Activated CD4-positive, alpha-beta T cell treated with anti-CD3 and anti-CD28 coated beads, Interleukin-2, amount 10 ng/mL, durations not matched to agents 24 days and 14 days (primary cell): ENCODE data around the gene MGAT4A. TPM values are rescaled to one million over a fixed set of nuclear protein-coding genes. Genes with fewer than 3 reads are reported as not detected.
A peak's percentile ranks its signal among the peaks of the same experiment; 100 is the strongest.
"Not testable (repeated sequence)": the region's sequence is repeated elsewhere in the genome, so short reads cannot be mapped to it uniquely, and the experiment has no call there.

Source experiments
- DNase-seq: peaks from one replicate; pipeline ENCODE4 v3.0.0; 2022
- H3K27ac Mint-ChIP-seq: one replicate; pipeline ENCODE4 v1.8.0; 2022; ENCODE audit warnings: mild to moderate bottlenecking, mixed read lengths
- H3K27me3 Mint-ChIP-seq: one replicate; pipeline ENCODE4 v1.8.0; 2022; ENCODE audit warnings: mixed read lengths
- H3K36me3 Mint-ChIP-seq: one replicate; pipeline ENCODE4 v1.8.0; 2022; ENCODE audit warnings: low read depth, mild to moderate bottlenecking, mixed read lengths
- H3K4me1 Mint-ChIP-seq: one replicate; pipeline ENCODE4 v1.8.0; 2021; ENCODE audit warnings: mixed read lengths
- H3K4me3 Mint-ChIP-seq: one replicate; pipeline ENCODE4 v1.8.0; 2022; ENCODE audit warnings: mild to moderate bottlenecking, moderate library complexity, mixed read lengths
- H3K9me3 Mint-ChIP-seq: one replicate; pipeline ENCODE4 v1.8.0; 2021; ENCODE audit warnings: mixed read lengths
- intact Hi-C: fragments of 100-400 bp; cut with micrococcal nuclease; formaldehyde crosslinking; loops from one replicate; pipeline ENCODE4 v1.15.1; 2023
- total RNA-seq: library from RNA; stranded (reverse); gene quantifications from 2 replicates; pipeline ENCODE4 v1.2.3, GENCODE V29; 2022

The MGAT4A gene
- total RNA-seq, 1 donor from 2014 or later, result 49.2 TPM

- intact Hi-C loops, result loop anchor here (5.0 to 10.0 kb wide), 2 partner anchors 90 to 268 kb away; no protein-coding TSS in a partner anchor
- Mint-ChIP-seq H3K4me3 (peak overlapping the region; percentile 84), H3K36me3 (peaks cover 2% of the 10 kb centered on the region), H3K27ac (peak overlapping the region; percentile 87), H3K9me3 (no peaks in the 10 kb centered on the region), H3K27me3 (no peaks in the 10 kb centered on the region), H3K4me1 (peaks cover 60% of the 10 kb centered on the region)
- no peak for DNase-seq
Observed at GRCh38 chr2:98732430-98733051, 1.6 kb upstream of the MGAT4A start.

GRCh38 chr2:98731894-98732349 lies 990 bp upstream of the MGAT4A start:
- H3K27me3 Mint-ChIP-seq, result no peaks in the 10 kb centered on the region
- H3K4me1 Mint-ChIP-seq, result peaks cover 61% of the 10 kb centered on the region
- intact Hi-C loops, result loop anchor here (5.0 to 10.0 kb wide), 2 partner anchors 90 to 267 kb away; no protein-coding TSS in a partner anchor
- peak overlapping the region; percentile 87 for H3K27ac Mint-ChIP-seq
- peaks cover 2% of the 10 kb centered on the region for H3K36me3 Mint-ChIP-seq
- DNase-seq, result no peak
- no peaks in the 10 kb centered on the region for H3K9me3 Mint-ChIP-seq
- peak overlapping the region; percentile 84 for H3K4me3 Mint-ChIP-seq

- intact Hi-C loops, result loop anchor here (5.0 to 10.0 kb wide), 2 partner anchors 92 to 266 kb away; no protein-coding TSS in a partner anchor
- no peaks in the 10 kb centered on the region for H3K27me3 Mint-ChIP-seq
- DNase-seq, result peak; percentile 88
- H3K27ac Mint-ChIP-seq, result no peak overlapping the region
- peaks cover 9% of the 10 kb centered on the region for H3K36me3 Mint-ChIP-seq
- H3K4me1 Mint-ChIP-seq, result peaks cover 63% of the 10 kb centered on the region
- no peaks in the 10 kb centered on the region for H3K9me3 Mint-ChIP-seq
- H3K4me3 Mint-ChIP-seq, result peak overlapping the region; percentile 79
Observed at GRCh38 chr2:98730707-98731040, 258 bp downstream of the MGAT4A start.

GRCh38 chr2:98730053-98730706 lies 752 bp downstream of the MGAT4A start:
- peak overlapping the region; percentile 88 for H3K27ac Mint-ChIP-seq
- H3K9me3 Mint-ChIP-seq, result no peaks in the 10 kb centered on the region
- peaks cover 65% of the 10 kb centered on the region for H3K4me1 Mint-ChIP-seq
- intact Hi-C loops, result loop anchor here (5.0 to 10.0 kb wide), 2 partner anchors 92 to 265 kb away; no protein-coding TSS in a partner anchor
- peaks cover 9% of the 10 kb centered on the region for H3K36me3 Mint-ChIP-seq
- H3K27me3 Mint-ChIP-seq, result no peaks in the 10 kb centered on the region
- peak overlapping the region; percentile 79 for H3K4me3 Mint-ChIP-seq
- peak; percentile 85 for DNase-seq

DNA sequence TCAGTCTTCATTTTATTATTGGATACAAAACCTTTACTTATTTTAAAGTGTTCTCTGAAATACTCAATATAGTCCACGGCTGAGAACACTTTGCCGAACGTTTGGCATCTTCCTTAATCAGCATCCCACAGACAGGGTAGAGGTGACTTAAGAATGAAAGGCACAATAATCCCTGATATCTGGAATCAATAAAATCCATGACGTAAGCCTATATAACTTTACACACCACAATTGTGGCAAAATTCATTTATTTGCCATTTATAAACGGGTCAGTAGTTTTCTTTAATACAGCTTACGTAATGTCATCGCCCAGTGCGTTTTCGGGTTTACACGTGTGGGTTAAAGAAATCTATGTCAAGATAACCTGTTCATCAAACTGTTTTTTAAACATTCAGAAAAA lies 1.3 kb downstream of the MGAT4A start:
- H3K36me3 Mint-ChIP-seq, result peaks cover 9% of the 10 kb centered on the region
- no peaks in the 10 kb centered on the region for H3K9me3 Mint-ChIP-seq
- intact Hi-C loops, result loop anchor here (1.0 to 10.0 kb wide), 6 partner anchors 37 to 335 kb away; no protein-coding TSS in a partner anchor
- H3K27ac Mint-ChIP-seq, result peak overlapping the region; percentile 88
- peaks cover 65% of the 10 kb centered on the region for H3K4me1 Mint-ChIP-seq
- H3K4me3 Mint-ChIP-seq, result peak overlapping the region; percentile 79
- no peak for DNase-seq
- no peaks in the 10 kb centered on the region for H3K27me3 Mint-ChIP-seq

GRCh38 chr2:98728088-98728718 lies 2.7 kb downstream of the MGAT4A start:
- H3K36me3 Mint-ChIP-seq, result peaks cover 16% of the 10 kb centered on the region
- intact Hi-C loops, result loop anchor here (2.0 to 10.0 kb wide), 2 partner anchors 35 to 337 kb away; no protein-coding TSS in a partner anchor
- not testable (repeated sequence) for H3K27me3 Mint-ChIP-seq, H3K9me3 Mint-ChIP-seq
- peak; percentile 72 for DNase-seq
- H3K27ac Mint-ChIP-seq, result peak overlapping the region; percentile 75
- peaks cover 62% of the 10 kb centered on the region for H3K4me1 Mint-ChIP-seq
- peak overlapping the region; percentile 79 for H3K4me3 Mint-ChIP-seq

- peaks cover 62% of the 10 kb centered on the region for H3K4me1 Mint-ChIP-seq
- H3K4me3 Mint-ChIP-seq, result peak overlapping the region; percentile 63
- no peak for DNase-seq
- no peaks in the 10 kb centered on the region for H3K27me3 Mint-ChIP-seq
- peaks cover 21% of the 10 kb centered on the region for H3K36me3 Mint-ChIP-seq
- intact Hi-C loops, result loop anchor here (2.0 to 10.0 kb wide), 3 partner anchors 15 to 337 kb away; no protein-coding TSS in a partner anchor
- H3K9me3 Mint-ChIP-seq, result no peaks in the 10 kb centered on the region
- peak overlapping the region; percentile 31 for H3K27ac Mint-ChIP-seq
Observed at GRCh38 chr2:98727369-98728087, 3.4 kb downstream of the MGAT4A start.

DNA sequence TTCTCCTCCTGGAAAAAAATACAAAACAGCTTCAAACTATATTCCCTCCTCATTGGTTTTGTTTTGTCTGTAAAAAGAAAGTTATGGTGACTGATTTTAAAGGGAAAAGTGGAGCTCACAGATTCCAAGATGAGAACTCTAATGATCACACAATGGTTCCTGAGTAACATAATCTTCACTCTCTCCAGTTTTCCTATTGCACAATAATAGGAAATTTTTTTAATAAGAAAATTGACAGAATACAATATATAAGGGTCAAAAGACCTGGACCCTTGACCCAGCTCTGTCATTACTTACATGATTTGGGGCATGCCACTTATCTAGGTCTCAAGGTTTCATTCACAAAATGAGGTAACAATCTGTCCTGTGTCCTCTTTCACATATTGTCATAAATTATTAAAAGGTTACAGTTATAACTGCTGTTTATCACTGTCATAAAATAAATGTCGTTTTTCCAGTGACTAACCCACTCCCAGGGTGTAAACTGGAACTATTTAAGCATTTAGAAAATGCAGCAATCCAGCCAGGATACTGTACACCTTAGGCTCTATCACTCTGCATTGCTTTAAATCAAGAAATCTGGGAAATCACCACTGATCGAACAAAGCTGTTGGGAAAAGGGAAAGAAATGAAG lies 4.1 kb downstream of the MGAT4A start:
- H3K36me3 Mint-ChIP-seq, result peaks cover 27% of the 10 kb centered on the region

DNA sequence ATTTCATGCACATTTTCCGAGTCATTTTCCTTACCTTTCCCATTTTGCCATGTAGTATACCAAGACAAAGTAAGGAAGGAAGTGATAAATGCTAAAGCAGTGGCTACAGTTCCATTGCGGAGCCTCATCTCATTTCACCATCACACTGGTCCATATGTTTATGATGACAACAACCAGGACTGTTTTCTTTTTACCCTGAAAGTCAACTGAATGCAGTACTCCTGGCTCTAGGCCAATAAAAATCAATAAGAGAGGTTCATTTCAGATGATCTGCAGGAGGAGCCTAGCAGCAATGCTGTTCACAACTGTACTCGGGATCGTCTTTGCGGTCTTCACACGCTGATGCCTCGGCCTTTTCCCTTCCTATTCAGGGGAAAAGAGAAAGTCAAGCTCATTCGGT lies 4.7 kb downstream of the MGAT4A start:
- no peak for DNase-seq
- Mint-ChIP-seq H3K27me3 (no peaks in the 10 kb centered on the region), H3K9me3 (no peaks in the 10 kb centered on the region), H3K36me3 (peaks cover 31% of the 10 kb centered on the region), H3K4me3 (peak overlapping the region; percentile 68), H3K4me1 (peaks cover 55% of the 10 kb centered on the region), H3K27ac (peak overlapping the region; percentile 50)
- intact Hi-C loops, result loop anchor here (2.0 to 10.0 kb wide), 2 partner anchors 13 to 339 kb away; no protein-coding TSS in a partner anchor

More for the DNA sequence above, 4.1 kb downstream of the MGAT4A start:
- peaks cover 58% of the 10 kb centered on the region for H3K4me1 Mint-ChIP-seq
- peak overlapping the region; percentile 68 for H3K4me3 Mint-ChIP-seq
- no peaks in the 10 kb centered on the region for H3K27me3 Mint-ChIP-seq
- no peaks in the 10 kb centered on the region for H3K9me3 Mint-ChIP-seq
- intact Hi-C loops, result loop anchor here (2.0 to 10.0 kb wide), 2 partner anchors 14 to 338 kb away; no protein-coding TSS in a partner anchor
- DNase-seq, result no peak
- peak overlapping the region; percentile 50 for H3K27ac Mint-ChIP-seq

GRCh38 chr2:98720286-98720685 lies 10.6 kb downstream of the MGAT4A start:
- intact Hi-C loops, result loop anchor here (10.0 kb wide), 1 partner anchor 345 kb away; no protein-coding TSS in a partner anchor
- H3K36me3 Mint-ChIP-seq, result peaks cover 60% of the 10 kb centered on the region
- H3K27me3 Mint-ChIP-seq, result no peaks in the 10 kb centered on the region
- DNase-seq, result no peak
- peaks cover 5% of the 10 kb centered on the region for H3K9me3 Mint-ChIP-seq
- H3K4me3 Mint-ChIP-seq, result no peak overlapping the region
- peaks cover 61% of the 10 kb centered on the region for H3K4me1 Mint-ChIP-seq
- no peak overlapping the region for H3K27ac Mint-ChIP-seq

GRCh38 chr2:98717621-98718020 lies 13.3 kb downstream of the MGAT4A start:
- Mint-ChIP-seq H3K4me1 (peaks cover 52% of the 10 kb centered on the region), H3K27ac (no peak overlapping the region), H3K4me3 (no peak overlapping the region), H3K36me3 (peaks cover 55% of the 10 kb centered on the region), H3K27me3 (no peaks in the 10 kb centered on the region), H3K9me3 (peaks cover 5% of the 10 kb centered on the region)
- intact Hi-C loops, result no loop called here
- no peak for DNase-seq

DNA sequence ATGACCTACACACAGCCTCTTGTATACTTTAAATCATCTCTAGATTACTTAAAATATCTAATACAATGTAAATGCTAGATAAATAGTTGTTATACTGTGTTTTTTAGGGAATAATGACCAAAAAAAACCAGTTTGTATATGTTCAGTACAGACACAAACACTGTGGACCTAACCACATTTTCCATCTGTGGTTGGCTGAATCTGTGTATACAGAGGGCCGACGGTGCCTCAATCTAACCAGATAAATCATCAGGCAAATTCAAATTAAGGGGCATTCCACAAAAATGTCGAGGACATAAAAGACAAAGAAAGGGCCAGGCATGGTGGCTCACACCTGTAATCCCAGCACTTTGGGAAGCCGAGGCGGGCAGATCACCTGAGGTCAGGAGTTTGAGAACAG lies 14.1 kb downstream of the MGAT4A start:
- Mint-ChIP-seq H3K4me1 (peaks cover 59% of the 10 kb centered on the region), H3K36me3 (peaks cover 51% of the 10 kb centered on the region), H3K27ac (peak overlapping the region; percentile 78), H3K9me3 (peaks cover 5% of the 10 kb centered on the region), H3K4me3 (no peak overlapping the region), H3K27me3 (no peaks in the 10 kb centered on the region)
- DNase-seq, result no peak
- intact Hi-C loops, result no loop called here
